Fibroblast of lung (primary cell): ENCODE results near the gene TMUB1. TPM values are rescaled to one million over a fixed set of nuclear protein-coding genes. Genes with fewer than 3 reads are reported as not detected.

ENCODE experiments used
- DNase-seq, 2 donors: peaks; one replicate each; pipeline versions ENCODE4 v3.0.0 to v3.0.0-alpha.2; 2010; ENCODE audit warnings: low read depth in 2 of 2
- H2AFZ ChIP-seq: 2 replicates; pipeline ENCODE4 v1.5.1; 2012; ENCODE audit warnings: low read length, control low read depth, inconsistent platforms
- H3K27ac ChIP-seq: 2 replicates; pipeline ENCODE4 v1.5.1; 2011; ENCODE audit warnings: low read length, control low read depth; ENCODE audit not compliant: insufficient read depth
- H3K27me3 ChIP-seq: 2 replicates; pipeline ENCODE4 v1.5.1; 2011; ENCODE audit warnings: mild to moderate bottlenecking, low read length; ENCODE audit not compliant: control insufficient read depth, insufficient read depth
- H3K36me3 ChIP-seq: 2 replicates; pipeline ENCODE4 v1.5.1; 2011; ENCODE audit warnings: low read length; ENCODE audit not compliant: control insufficient read depth, insufficient read depth
- H3K4me1 ChIP-seq: 2 replicates; pipeline ENCODE4 v1.5.1; 2011; ENCODE audit warnings: low read length; ENCODE audit not compliant: control insufficient read depth, insufficient read depth; ENCODE audit errors: extremely low read depth
- H3K4me2 ChIP-seq: 2 replicates; pipeline ENCODE4 v1.5.1; 2011; ENCODE audit warnings: low read length, control low read depth; ENCODE audit not compliant: insufficient read depth; ENCODE audit errors: extremely low read depth
- H3K4me3 ChIP-seq, 4 experiments: fragments of 200-600 bp in 1 of 4; sonication (generic) in 1 of 4; replicated peaks in 1 of 4; 2 replicates each; pipeline ENCODE4 v1.5.1; 2011 to 2016; ENCODE audit warnings: low read length in 4 of 4, low read depth in 3 of 4, mild to moderate bottlenecking in 3 of 4, control low read depth in 2 of 4, inconsistent platforms in 1 of 4, mixed read lengths in 1 of 4; ENCODE audit not compliant: insufficient read depth in 1 of 4; ENCODE audit errors: control extremely low read depth in 1 of 4
- H3K79me2 ChIP-seq: 2 replicates; pipeline ENCODE4 v1.5.1; 2012; ENCODE audit warnings: mild to moderate bottlenecking, low read length, inconsistent platforms; ENCODE audit not compliant: control insufficient read depth, insufficient read depth
- H3K9ac ChIP-seq: 2 replicates; pipeline ENCODE4 v1.5.1; 2011; ENCODE audit warnings: mild to moderate bottlenecking, low read length, control low read depth; ENCODE audit not compliant: insufficient read depth
- H3K9me3 ChIP-seq: 2 replicates; pipeline ENCODE4 v1.5.1; 2012; ENCODE audit warnings: low read depth, low read length; ENCODE audit not compliant: control insufficient read depth, insufficient read depth
- H4K20me1 ChIP-seq: 2 replicates; pipeline ENCODE4 v1.5.1; 2011; ENCODE audit warnings: low read length; ENCODE audit not compliant: control insufficient read depth, insufficient read depth; ENCODE audit errors: extremely low read depth
- EZH2 ChIP-seq: IDR thresholded peaks from 2 replicates; pipeline ENCODE4 v1.5.1; 2012; ENCODE audit warnings: low read length, control low read depth, mild to moderate bottlenecking; ENCODE audit errors: missing control alignments
- polyA plus RNA-seq, 2 donors: library from polyadenylated mRNA; depleted of rRNA in 1 of 2; stranded (reverse) in 1 of 2; unstranded in 1 of 2; fragments of >200 nt; gene quantifications; 2 replicates each; pipeline ENCODE4 v1.2.1, GENCODE V29; 2011 to 2012; ENCODE audit warnings: missing spikeins in 1 of 2
- total RNA-seq: library from RNA; depleted of rRNA; stranded (reverse); fragments of >200 nt; gene quantifications from 2 replicates; pipeline ENCODE4 v1.2.1, GENCODE V29; 2014
- TF ChIP-seq, protein P1 (sequence below), 2 donors: IDR thresholded peaks in 1 of 2; conservative IDR thresholded peaks in 1 of 2; 1 replicate in 1 of 2; 2 replicates in 1 of 2; pipeline ENCODE4 v1.5.1; 2011 to 2012; ENCODE audit warnings: low read length in 2 of 2, control low read depth in 1 of 2, inconsistent platforms in 1 of 2, low read depth in 1 of 2, mild to moderate bottlenecking in 1 of 2

Gene TMUB1
- total and polyA plus RNA-seq, 2 donors (not counting 1 experiment from before 2014, with no cell fraction given) = 11.9 to 20.3 TPM

DNA sequence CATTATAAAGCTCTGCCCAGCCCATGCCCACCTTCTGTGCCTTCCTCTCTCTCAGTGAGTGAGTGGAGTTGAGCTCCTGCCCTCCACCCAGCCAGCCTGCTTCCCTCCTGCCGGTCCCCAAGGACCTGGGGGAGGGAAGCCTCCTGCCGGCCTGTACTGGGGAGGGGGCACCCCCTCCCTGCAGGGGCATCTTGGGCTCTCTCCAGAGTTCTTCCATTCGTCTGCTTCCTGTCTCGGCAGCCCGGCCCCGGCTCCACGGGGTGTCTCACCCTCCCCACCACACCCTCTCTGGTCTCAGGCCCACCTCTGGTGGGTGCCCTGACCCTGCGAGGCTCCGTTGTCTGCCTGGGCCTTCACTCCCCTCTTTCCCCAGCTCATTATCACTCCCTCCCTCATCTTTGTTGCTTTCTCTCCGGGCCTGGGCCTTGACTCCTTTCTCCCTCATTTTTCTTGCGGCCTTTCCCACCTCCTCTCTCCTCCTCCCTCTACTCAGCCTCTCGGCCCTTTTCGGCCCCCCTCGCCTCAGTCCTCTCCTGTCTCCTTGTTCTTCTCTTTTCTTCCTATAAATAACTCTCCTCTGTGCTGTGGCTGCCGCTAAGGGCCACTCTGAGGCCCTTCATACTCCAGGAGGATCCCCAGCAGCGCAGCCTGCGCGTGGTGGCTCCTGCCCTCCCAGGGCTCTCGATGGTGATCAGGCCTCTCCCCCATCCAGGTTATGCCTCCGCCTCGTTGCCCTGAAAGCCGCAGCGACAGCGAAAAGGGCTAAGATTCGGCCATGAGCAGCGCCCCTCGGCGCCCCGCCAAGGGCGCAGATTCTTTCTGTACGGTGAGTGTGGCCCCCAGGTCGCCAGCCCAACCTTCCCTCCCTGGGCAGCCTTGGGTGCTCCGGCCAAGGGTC is 21.8 kb downstream of the TMUB1 start:
- peaks cover 33% of the 10 kb centered on the region for H3K79me2 ChIP-seq
- H3K27ac ChIP-seq = peak overlapping the region; percentile 93

DNA sequence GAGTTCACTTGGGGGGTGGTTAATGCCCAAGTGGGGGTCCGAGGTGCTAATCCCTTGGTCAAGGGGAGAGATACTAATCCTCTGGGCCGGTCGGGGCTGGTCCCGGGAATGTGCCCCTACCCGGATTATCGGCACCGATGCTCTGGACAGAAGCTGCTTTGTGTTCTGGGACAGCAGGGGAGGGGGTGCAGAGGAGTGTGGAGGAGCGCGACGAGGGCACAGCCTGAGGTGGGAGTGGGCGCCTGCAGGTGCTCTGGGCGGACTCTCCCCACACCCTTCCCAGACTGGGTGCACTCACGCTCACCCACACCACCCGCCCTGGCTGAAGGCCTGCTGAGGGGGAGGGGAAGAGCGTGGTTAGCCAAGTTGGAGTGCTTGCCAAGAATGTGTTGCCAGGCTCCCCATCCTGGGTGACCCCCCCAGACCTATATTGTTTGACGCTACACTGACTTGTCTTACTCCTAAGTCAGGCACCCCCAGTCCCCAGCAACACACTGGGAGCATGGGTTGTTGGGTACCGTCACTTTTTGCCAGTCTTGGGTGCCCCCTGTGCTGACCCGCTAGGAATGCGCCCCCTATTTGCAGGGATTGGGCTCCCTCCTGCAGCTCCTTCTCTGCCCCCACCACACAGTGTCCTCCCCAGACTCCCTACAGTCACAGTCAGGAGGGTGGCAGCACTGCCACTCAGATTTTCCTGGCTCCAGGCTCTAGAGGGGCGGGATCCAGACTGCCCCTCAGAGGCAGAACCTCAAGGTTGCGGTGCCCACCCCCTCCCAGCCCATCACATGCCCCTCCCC is 22.7 kb downstream of the TMUB1 start:
- H3K4me2 ChIP-seq = peak overlapping the region; percentile 93
- TF ChIP-seq, protein P1, sequence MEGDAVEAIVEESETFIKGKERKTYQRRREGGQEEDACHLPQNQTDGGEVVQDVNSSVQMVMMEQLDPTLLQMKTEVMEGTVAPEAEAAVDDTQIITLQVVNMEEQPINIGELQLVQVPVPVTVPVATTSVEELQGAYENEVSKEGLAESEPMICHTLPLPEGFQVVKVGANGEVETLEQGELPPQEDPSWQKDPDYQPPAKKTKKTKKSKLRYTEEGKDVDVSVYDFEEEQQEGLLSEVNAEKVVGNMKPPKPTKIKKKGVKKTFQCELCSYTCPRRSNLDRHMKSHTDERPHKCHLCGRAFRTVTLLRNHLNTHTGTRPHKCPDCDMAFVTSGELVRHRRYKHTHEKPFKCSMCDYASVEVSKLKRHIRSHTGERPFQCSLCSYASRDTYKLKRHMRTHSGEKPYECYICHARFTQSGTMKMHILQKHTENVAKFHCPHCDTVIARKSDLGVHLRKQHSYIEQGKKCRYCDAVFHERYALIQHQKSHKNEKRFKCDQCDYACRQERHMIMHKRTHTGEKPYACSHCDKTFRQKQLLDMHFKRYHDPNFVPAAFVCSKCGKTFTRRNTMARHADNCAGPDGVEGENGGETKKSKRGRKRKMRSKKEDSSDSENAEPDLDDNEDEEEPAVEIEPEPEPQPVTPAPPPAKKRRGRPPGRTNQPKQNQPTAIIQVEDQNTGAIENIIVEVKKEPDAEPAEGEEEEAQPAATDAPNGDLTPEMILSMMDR (conservative IDR thresholded peaks at IDR 0.05 in 1 of 2, IDR thresholded peaks at IDR 0.05 in 1 of 2; ENCODE audit: low read depth in 1 of 2, low read length in 2 of 2) = peak in 1 of 2 donors; percentile 5
- no peak for TF ChIP-seq EZH2
- DNase-seq = peak in 1 of 2 donors; percentile 34

More for the DNA sequence above, 21.8 kb downstream of the TMUB1 start:
- DNase-seq = no peak
- TF ChIP-seq, protein P1 (conservative IDR thresholded peaks at IDR 0.05 in 1 of 2, IDR thresholded peaks at IDR 0.05 in 1 of 2; ENCODE audit: low read depth in 1 of 2, low read length in 2 of 2) = no peak
- no peak for TF ChIP-seq EZH2
- Histone ChIP-seq H3K4me3 (peak overlapping the region; percentile 12 to 89 (median 81)), H3K9ac (no peak overlapping the region), H2AFZ (no peak overlapping the region), H3K4me1 (peaks cover 23% of the 10 kb centered on the region), H3K27me3 (no peaks in the 10 kb centered on the region), H3K9me3 (no peaks in the 10 kb centered on the region), H3K4me2 (peak overlapping the region; percentile 93), H3K36me3 (peaks cover 18% of the 10 kb centered on the region), H4K20me1 (no peaks in the 10 kb centered on the region)

DNA sequence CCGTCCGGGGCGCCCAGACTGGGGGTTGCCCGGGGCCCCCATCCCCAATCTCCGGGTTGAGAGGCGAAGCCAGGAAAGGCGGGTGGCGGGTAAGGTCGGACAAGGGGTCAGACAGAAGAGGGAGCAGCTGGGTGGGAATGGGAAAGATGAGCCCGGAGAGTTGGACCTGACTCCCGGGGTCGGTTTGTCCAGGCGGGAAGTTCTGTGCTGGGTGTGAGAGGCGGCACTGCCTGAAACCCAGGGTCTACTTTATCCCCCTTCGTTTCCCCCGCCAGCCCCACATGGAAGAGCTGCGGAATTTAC is 23.2 kb downstream of the TMUB1 start:
- Histone ChIP-seq H3K4me1 (peaks cover 23% of the 10 kb centered on the region), H2AFZ (no peak overlapping the region), H4K20me1 (no peaks in the 10 kb centered on the region), H3K27ac (peak overlapping the region; percentile 93), H3K4me3 (peak overlapping the region; percentile 80 to 89 (median 81)), H3K36me3 (peaks cover 9% of the 10 kb centered on the region), H3K9ac (peak overlapping the region; percentile 74), H3K27me3 (no peaks in the 10 kb centered on the region), H3K4me2 (peak overlapping the region; percentile 93), H3K79me2 (peaks cover 33% of the 10 kb centered on the region), H3K9me3 (no peaks in the 10 kb centered on the region)
- TF ChIP-seq, protein P1 (conservative IDR thresholded peaks at IDR 0.05 in 1 of 2, IDR thresholded peaks at IDR 0.05 in 1 of 2; ENCODE audit: low read depth in 1 of 2, low read length in 2 of 2) = no peak
- TF ChIP-seq EZH2 = no peak
- DNase-seq = no peak

More for the DNA sequence above, 22.7 kb downstream of the TMUB1 start:
- H3K27ac ChIP-seq = peak overlapping the region; percentile 93
- H4K20me1 ChIP-seq = no peaks in the 10 kb centered on the region
- H3K4me3 ChIP-seq = peak overlapping the region; percentile 80 to 89 (median 81)
- peaks cover 23% of the 10 kb centered on the region for H3K4me1 ChIP-seq
- H3K79me2 ChIP-seq = peaks cover 33% of the 10 kb centered on the region
- no peaks in the 10 kb centered on the region for H3K27me3 ChIP-seq
- peak overlapping the region; percentile 74 for H3K9ac ChIP-seq
- no peak overlapping the region for H2AFZ ChIP-seq
- peaks cover 13% of the 10 kb centered on the region for H3K36me3 ChIP-seq
- H3K9me3 ChIP-seq = no peaks in the 10 kb centered on the region
